ENCODE results near the gene SMYD2.

DNA sequence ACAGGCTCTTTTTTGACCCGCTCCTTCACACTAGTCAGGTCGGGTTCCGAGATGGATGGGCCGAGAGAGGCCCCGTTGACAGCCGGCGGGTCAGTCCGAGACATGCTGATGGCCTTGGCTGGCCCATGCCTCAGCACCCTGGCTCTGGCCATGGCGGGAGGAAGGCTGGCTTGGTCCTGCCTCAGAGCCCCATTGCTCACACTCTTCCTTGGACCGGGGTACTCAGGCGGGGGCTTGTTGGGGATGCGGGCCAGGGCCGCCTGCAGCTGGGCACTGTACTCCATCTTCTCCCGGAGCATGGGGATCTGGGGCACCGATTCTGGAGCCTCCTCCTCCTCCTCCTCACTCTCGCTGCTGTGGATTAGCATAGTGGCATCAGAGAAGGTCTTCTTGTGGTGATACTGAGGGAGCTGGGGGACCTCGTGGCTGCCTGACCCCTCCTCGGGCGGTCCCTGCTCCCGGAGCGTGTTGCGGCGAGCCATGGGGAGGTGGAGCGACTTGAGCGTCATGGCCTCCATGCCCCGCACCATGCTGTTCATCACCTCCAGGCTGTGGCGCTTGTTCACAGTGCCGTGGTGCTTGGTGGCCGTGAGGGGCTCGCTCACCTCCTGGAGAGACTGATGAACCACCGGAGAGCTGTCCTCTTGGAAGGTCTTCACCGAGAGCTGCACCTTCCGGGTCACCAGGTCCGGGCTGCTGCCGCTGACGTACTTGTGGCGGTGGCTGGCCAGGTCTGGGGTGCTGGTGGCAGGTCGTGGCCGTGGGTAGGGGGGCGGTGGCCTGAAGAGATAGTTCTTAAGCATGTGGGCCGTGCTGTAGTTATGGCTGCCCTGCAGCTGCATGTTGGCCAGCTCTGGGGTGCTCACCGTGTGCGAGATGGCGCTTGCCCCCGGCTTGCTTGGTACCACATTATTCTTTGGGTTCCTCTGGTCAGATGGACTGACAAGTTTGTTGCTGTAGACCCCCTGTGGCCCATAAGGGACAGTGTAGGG, 102.7 kb downstream of the SMYD2 start:
- TF ChIP-seq, protein P1, sequence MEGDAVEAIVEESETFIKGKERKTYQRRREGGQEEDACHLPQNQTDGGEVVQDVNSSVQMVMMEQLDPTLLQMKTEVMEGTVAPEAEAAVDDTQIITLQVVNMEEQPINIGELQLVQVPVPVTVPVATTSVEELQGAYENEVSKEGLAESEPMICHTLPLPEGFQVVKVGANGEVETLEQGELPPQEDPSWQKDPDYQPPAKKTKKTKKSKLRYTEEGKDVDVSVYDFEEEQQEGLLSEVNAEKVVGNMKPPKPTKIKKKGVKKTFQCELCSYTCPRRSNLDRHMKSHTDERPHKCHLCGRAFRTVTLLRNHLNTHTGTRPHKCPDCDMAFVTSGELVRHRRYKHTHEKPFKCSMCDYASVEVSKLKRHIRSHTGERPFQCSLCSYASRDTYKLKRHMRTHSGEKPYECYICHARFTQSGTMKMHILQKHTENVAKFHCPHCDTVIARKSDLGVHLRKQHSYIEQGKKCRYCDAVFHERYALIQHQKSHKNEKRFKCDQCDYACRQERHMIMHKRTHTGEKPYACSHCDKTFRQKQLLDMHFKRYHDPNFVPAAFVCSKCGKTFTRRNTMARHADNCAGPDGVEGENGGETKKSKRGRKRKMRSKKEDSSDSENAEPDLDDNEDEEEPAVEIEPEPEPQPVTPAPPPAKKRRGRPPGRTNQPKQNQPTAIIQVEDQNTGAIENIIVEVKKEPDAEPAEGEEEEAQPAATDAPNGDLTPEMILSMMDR (conservative IDR thresholded peaks at IDR 0.05; ENCODE audit: low read depth in 2 of 2): no peak
- TF ChIP-seq CREB1 (CRISPR knock-in tag; IDR thresholded peaks at IDR 0.05; ENCODE audit: low read depth) (no peak), EZH2 (IDR thresholded peaks at IDR 0.05; ENCODE audit: low read depth, unreplicated experiment) (no peak), REST (IDR thresholded peaks at IDR 0.05; ENCODE audit: unreplicated experiment) (no peak), STAT1 (IDR thresholded peaks at IDR 0.05; ENCODE audit: unreplicated experiment) (no peak)

Data from GM23338 (cell line).